Fibroblast of lung (primary cell): ENCODE data around the gene COL28A1. TPM values are rescaled to one million over a fixed set of nuclear protein-coding genes. Genes with fewer than 3 reads are reported as not detected.
A peak's percentile ranks its signal among the peaks of the same experiment; 100 is the strongest.

Experiments
- DNase-seq, 2 donors: peaks; one replicate each; pipeline versions ENCODE4 v3.0.0 to v3.0.0-alpha.2; 2010; ENCODE audit warnings: low read depth in 2 of 2
- H2AFZ ChIP-seq: 2 replicates; pipeline ENCODE4 v1.5.1; 2012; ENCODE audit warnings: low read length, control low read depth, inconsistent platforms
- H3K27ac ChIP-seq: 2 replicates; pipeline ENCODE4 v1.5.1; 2011; ENCODE audit warnings: low read length, control low read depth; ENCODE audit not compliant: insufficient read depth
- H3K27me3 ChIP-seq: 2 replicates; pipeline ENCODE4 v1.5.1; 2011; ENCODE audit warnings: mild to moderate bottlenecking, low read length; ENCODE audit not compliant: control insufficient read depth, insufficient read depth
- H3K36me3 ChIP-seq: 2 replicates; pipeline ENCODE4 v1.5.1; 2011; ENCODE audit warnings: low read length; ENCODE audit not compliant: control insufficient read depth, insufficient read depth
- H3K4me1 ChIP-seq: 2 replicates; pipeline ENCODE4 v1.5.1; 2011; ENCODE audit warnings: low read length; ENCODE audit not compliant: control insufficient read depth, insufficient read depth; ENCODE audit errors: extremely low read depth
- H3K4me2 ChIP-seq: 2 replicates; pipeline ENCODE4 v1.5.1; 2011; ENCODE audit warnings: low read length, control low read depth; ENCODE audit not compliant: insufficient read depth; ENCODE audit errors: extremely low read depth
- H3K4me3 ChIP-seq, 4 experiments: fragments of 200-600 bp in 1 of 4; sonication (generic) in 1 of 4; replicated peaks in 1 of 4; 2 replicates each; pipeline ENCODE4 v1.5.1; 2011 to 2016; ENCODE audit warnings: low read length in 4 of 4, low read depth in 3 of 4, mild to moderate bottlenecking in 3 of 4, control low read depth in 2 of 4, inconsistent platforms in 1 of 4, mixed read lengths in 1 of 4; ENCODE audit not compliant: insufficient read depth in 1 of 4; ENCODE audit errors: control extremely low read depth in 1 of 4
- H3K79me2 ChIP-seq: 2 replicates; pipeline ENCODE4 v1.5.1; 2012; ENCODE audit warnings: mild to moderate bottlenecking, low read length, inconsistent platforms; ENCODE audit not compliant: control insufficient read depth, insufficient read depth
- H3K9ac ChIP-seq: 2 replicates; pipeline ENCODE4 v1.5.1; 2011; ENCODE audit warnings: mild to moderate bottlenecking, low read length, control low read depth; ENCODE audit not compliant: insufficient read depth
- H3K9me3 ChIP-seq: 2 replicates; pipeline ENCODE4 v1.5.1; 2012; ENCODE audit warnings: low read depth, low read length; ENCODE audit not compliant: control insufficient read depth, insufficient read depth
- H4K20me1 ChIP-seq: 2 replicates; pipeline ENCODE4 v1.5.1; 2011; ENCODE audit warnings: low read length; ENCODE audit not compliant: control insufficient read depth, insufficient read depth; ENCODE audit errors: extremely low read depth
- CTCF ChIP-seq, 2 donors: IDR thresholded peaks in 1 of 2; conservative IDR thresholded peaks in 1 of 2; 1 replicate in 1 of 2; 2 replicates in 1 of 2; pipeline ENCODE4 v1.5.1; 2011 to 2012; ENCODE audit warnings: low read length in 2 of 2, control low read depth in 1 of 2, inconsistent platforms in 1 of 2, low read depth in 1 of 2, mild to moderate bottlenecking in 1 of 2
- EZH2 ChIP-seq: IDR thresholded peaks from 2 replicates; pipeline ENCODE4 v1.5.1; 2012; ENCODE audit warnings: low read length, control low read depth, mild to moderate bottlenecking; ENCODE audit errors: missing control alignments
- polyA plus RNA-seq, 2 donors: library from polyadenylated mRNA; depleted of rRNA in 1 of 2; stranded (reverse) in 1 of 2; unstranded in 1 of 2; fragments of >200 nt; gene quantifications; 2 replicates each; pipeline ENCODE4 v1.2.1, GENCODE V29; 2011 to 2012; ENCODE audit warnings: missing spikeins in 1 of 2
- total RNA-seq: library from RNA; depleted of rRNA; stranded (reverse); fragments of >200 nt; gene quantifications from 2 replicates; pipeline ENCODE4 v1.2.1, GENCODE V29; 2014

COL28A1 gene
- total and polyA plus RNA-seq, 2 donors (not counting 1 experiment from before 2014, with no cell fraction given), result 0.01 to 0.17 TPM

- TF ChIP-seq CTCF (conservative IDR thresholded peaks at IDR 0.05 in 1 of 2, IDR thresholded peaks at IDR 0.05 in 1 of 2; ENCODE audit: low read depth in 1 of 2, low read length in 2 of 2) (no peak), EZH2 (no peak)
- Histone ChIP-seq H3K27ac (no peak overlapping the region), H3K4me3 (no peak overlapping the region), H3K36me3 (no peaks in the 10 kb centered on the region), H4K20me1 (no peaks in the 10 kb centered on the region), H3K9ac (no peak overlapping the region), H3K79me2 (no peaks in the 10 kb centered on the region), H2AFZ (no peak overlapping the region), H3K4me1 (peaks cover 13% of the 10 kb centered on the region), H3K27me3 (no peaks in the 10 kb centered on the region), H3K4me2 (no peak overlapping the region), H3K9me3 (no peaks in the 10 kb centered on the region)
- DNase-seq, result no peak
Measured at GRCh38 chr7:7491044-7491443, 44.6 kb downstream of the COL28A1 start.

GRCh38 chr7:7490003-7490402 lies 45.7 kb downstream of the COL28A1 start:
- H3K4me2 ChIP-seq, result no peak overlapping the region
- no peaks in the 10 kb centered on the region for H3K9me3 ChIP-seq
- no peak overlapping the region for H2AFZ ChIP-seq
- no peak overlapping the region for H3K4me3 ChIP-seq
- H3K9ac ChIP-seq, result no peak overlapping the region
- H3K27ac ChIP-seq, result no peak overlapping the region
- TF ChIP-seq CTCF (conservative IDR thresholded peaks at IDR 0.05 in 1 of 2, IDR thresholded peaks at IDR 0.05 in 1 of 2; ENCODE audit: low read depth in 1 of 2, low read length in 2 of 2) (no peak), EZH2 (no peak)
- DNase-seq, result no peak
- no peaks in the 10 kb centered on the region for H4K20me1 ChIP-seq
- H3K79me2 ChIP-seq, result no peaks in the 10 kb centered on the region
- peaks cover 13% of the 10 kb centered on the region for H3K4me1 ChIP-seq
- H3K36me3 ChIP-seq, result no peaks in the 10 kb centered on the region
- H3K27me3 ChIP-seq, result no peaks in the 10 kb centered on the region

- H3K4me3 ChIP-seq, result no peak overlapping the region
- no peak overlapping the region for H3K4me2 ChIP-seq
- no peaks in the 10 kb centered on the region for H3K9me3 ChIP-seq
- H2AFZ ChIP-seq, result no peak overlapping the region
- H3K4me1 ChIP-seq, result peaks cover 13% of the 10 kb centered on the region
- TF ChIP-seq EZH2, result no peak
- H3K36me3 ChIP-seq, result no peaks in the 10 kb centered on the region
- no peaks in the 10 kb centered on the region for H4K20me1 ChIP-seq
- no peak overlapping the region for H3K27ac ChIP-seq
- H3K9ac ChIP-seq, result no peak overlapping the region
- H3K27me3 ChIP-seq, result no peaks in the 10 kb centered on the region
- no peaks in the 10 kb centered on the region for H3K79me2 ChIP-seq
- DNase-seq, result peak in 1 of 2 donors; percentile 23
Measured at GRCh38 chr7:7489546-7489945, 46.1 kb downstream of the COL28A1 start.
